Activated CD4-positive, alpha-beta T cell treated with anti-CD3 and anti-CD28 coated beads, Interleukin-2, amount 10 ng/mL, durations not matched to agents 7 days and 5 days (primary cell): ENCODE results near the gene DDX52. TPM values are rescaled to one million over a fixed set of nuclear protein-coding genes. Genes with fewer than 3 reads are reported as not detected.
"Not testable (repeated sequence)": the region's sequence is repeated elsewhere in the genome, so short reads cannot be mapped to it uniquely, and the experiment has no call there.

Source experiments
- CTCF ChIA-PET: fragments of 350-600 bp; sonication (Branson Sonifier 250); formaldehyde crosslinking; loops from one replicate; lab custom pipeline; 2021; ENCODE audit warnings: antibody characterized with exemption; lab: Charles Lee
- POLR2A ChIA-PET: fragments of 350-600 bp; sonication (Branson Sonifier 250); formaldehyde crosslinking; loops from one replicate; lab custom pipeline; 2021; ENCODE audit warnings: antibody characterized with exemption; lab: Charles Lee
- DNase-seq: peaks from one replicate; pipeline ENCODE4 v3.0.0-alpha.2; 2020
- H3K27ac Mint-ChIP-seq: one replicate; pipeline ENCODE4 v1.8.0; 2021; ENCODE audit warnings: mild to moderate bottlenecking, moderate library complexity, mixed read lengths
- H3K27me3 Mint-ChIP-seq: one replicate; pipeline ENCODE4 v1.8.0; 2021; ENCODE audit warnings: mixed read lengths
- H3K36me3 Mint-ChIP-seq: one replicate; pipeline ENCODE4 v1.8.0; 2021; ENCODE audit warnings: low read depth, mixed read lengths
- H3K4me1 Mint-ChIP-seq: one replicate; pipeline ENCODE4 v1.8.0; 2021; ENCODE audit warnings: mixed read lengths
- H3K4me3 Mint-ChIP-seq: one replicate; pipeline ENCODE4 v1.8.0; 2021; ENCODE audit warnings: mild to moderate bottlenecking, moderate library complexity, mixed read lengths
- H3K9me3 Mint-ChIP-seq: one replicate; pipeline ENCODE4 v1.8.0; 2021; ENCODE audit warnings: mixed read lengths
- total RNA-seq, 2 experiments: library from RNA; stranded (reverse); gene quantifications; one replicate each; pipeline ENCODE4 v1.2.3, GENCODE V29; 2021

Gene DDX52
- 10 to 100 TPM; 26.7 to 27.7 TPM for total RNA-seq

GRCh38 chr17:37643118-37643766, at the start of gene DDX52:
TSS of gene DDX52 (minus strand) at chr17:37643446. CDS start at chr17:37643420, 26 bp downstream.
- peaks cover 34% of the 10 kb centered on the region for H3K4me1 Mint-ChIP-seq
- no peaks in the 10 kb centered on the region for H3K9me3 Mint-ChIP-seq
- DNase-seq = peak; percentile 90
- peak within 1 kb of the TSS; percentile 94 for H3K27ac Mint-ChIP-seq
- ChIA-PET CTCF (no interaction called here), POLR2A (no interaction called here)
- peaks cover 41% of the 10 kb centered on the region for H3K27me3 Mint-ChIP-seq
- H3K4me3 Mint-ChIP-seq = peak within 1 kb of the TSS; percentile 97
- peaks cover 28% of the 10 kb centered on the region for H3K36me3 Mint-ChIP-seq

GRCh38 chr17:37691807-37692206, 48.6 kb upstream of the DDX52 start:
- Mint-ChIP-seq H3K4me1 (no peaks in the 10 kb centered on the region), H3K9me3 (no peaks in the 10 kb centered on the region), H3K27me3 (peaks cover 3% of the 10 kb centered on the region), H3K4me3 (no peak overlapping the region), H3K27ac (no peak overlapping the region), H3K36me3 (no peaks in the 10 kb centered on the region)
- ChIA-PET POLR2A (no interaction called here), CTCF (no interaction called here)
- DNase-seq = no peak

GRCh38 chr17:37689317-37689716, 46.1 kb upstream of the DDX52 start:
- H3K36me3 Mint-ChIP-seq = no peaks in the 10 kb centered on the region
- H3K4me3 Mint-ChIP-seq = no peak overlapping the region
- H3K27me3 Mint-ChIP-seq = peaks cover 3% of the 10 kb centered on the region
- ChIA-PET CTCF (no interaction called here), POLR2A (no interaction called here)
- H3K4me1 Mint-ChIP-seq = no peaks in the 10 kb centered on the region
- no peak for DNase-seq
- H3K27ac Mint-ChIP-seq = no peak overlapping the region
- H3K9me3 Mint-ChIP-seq = no peaks in the 10 kb centered on the region

- H3K36me3 Mint-ChIP-seq = no peaks in the 10 kb centered on the region
- H3K4me1 Mint-ChIP-seq = peaks cover 21% of the 10 kb centered on the region
- H3K27me3 Mint-ChIP-seq = peaks cover 5% of the 10 kb centered on the region
- no peak overlapping the region for H3K4me3 Mint-ChIP-seq
- POLR2A ChIA-PET = no interaction called here
- no peak overlapping the region for H3K27ac Mint-ChIP-seq
- H3K9me3 Mint-ChIP-seq = no peaks in the 10 kb centered on the region
- CTCF ChIA-PET = no interaction called here
- peak; percentile 27 for DNase-seq
These were observed 40.3 kb upstream of the DDX52 start for GRCh38 chr17:37683454-37683984.

GRCh38 chr17:37682007-37682406, 38.8 kb upstream of the DDX52 start:
- Mint-ChIP-seq H3K4me1 (peaks cover 21% of the 10 kb centered on the region), H3K4me3 (no peak overlapping the region), H3K27me3 (peaks cover 11% of the 10 kb centered on the region), H3K36me3 (no peaks in the 10 kb centered on the region), H3K27ac (no peak overlapping the region), H3K9me3 (peaks cover 2% of the 10 kb centered on the region)
- CTCF ChIA-PET = no interaction called here
- no peak for DNase-seq
- POLR2A ChIA-PET = no interaction called here

- H3K36me3 Mint-ChIP-seq, H3K9me3 Mint-ChIP-seq, H3K27ac Mint-ChIP-seq, DNase-seq, H3K4me3 Mint-ChIP-seq, CTCF ChIA-PET, POLR2A ChIA-PET: not testable (repeated sequence)
- peaks cover 22% of the 10 kb centered on the region for H3K27me3 Mint-ChIP-seq
- H3K4me1 Mint-ChIP-seq = peaks cover 21% of the 10 kb centered on the region
These were observed 36.7 kb upstream of the DDX52 start for GRCh38 chr17:37679995-37680394.

GRCh38 chr17:37678036-37678435, 34.8 kb upstream of the DDX52 start:
- Mint-ChIP-seq H3K27ac (no peak overlapping the region), H3K4me3 (no peak overlapping the region), H3K9me3 (peaks cover 2% of the 10 kb centered on the region), H3K27me3 (peaks cover 26% of the 10 kb centered on the region), H3K4me1 (peaks cover 9% of the 10 kb centered on the region), H3K36me3 (no peaks in the 10 kb centered on the region)
- no peak for DNase-seq
- ChIA-PET POLR2A (no interaction called here), CTCF (no interaction called here)

- peaks cover 5% of the 10 kb centered on the region for H3K4me1 Mint-ChIP-seq
- POLR2A ChIA-PET = no interaction called here
These were observed 33.8 kb upstream of the DDX52 start for GRCh38 chr17:37677021-37677420.

GRCh38 chr17:37676115-37676925, 33.1 kb upstream of the DDX52 start:
- Mint-ChIP-seq H3K36me3 (no peaks in the 10 kb centered on the region), H3K4me3 (no peak overlapping the region), H3K27ac (no peak overlapping the region), H3K27me3 (peaks cover 26% of the 10 kb centered on the region), H3K9me3 (peaks cover 2% of the 10 kb centered on the region), H3K4me1 (no peaks in the 10 kb centered on the region)
- POLR2A ChIA-PET = no interaction called here
- no peak for DNase-seq
- CTCF ChIA-PET = interaction anchor here (0.9 kb wide), 1 partner anchor 9 kb away, joined by 3 read pairs; no protein-coding TSS in a partner anchor

More at GRCh38 chr17:37677021-37677420, 33.8 kb upstream of the DDX52 start:
- Mint-ChIP-seq H3K36me3 (no peaks in the 10 kb centered on the region), H3K27ac (no peak overlapping the region), H3K4me3 (no peak overlapping the region), H3K27me3 (peaks cover 26% of the 10 kb centered on the region), H3K9me3 (peaks cover 2% of the 10 kb centered on the region)
- CTCF ChIA-PET = interaction anchor here (0.6 to 0.7 kb wide), 2 partner anchors 115 to 696 kb away, joined by 3 to 4 read pairs; no protein-coding TSS in a partner anchor
- DNase-seq = no peak

- H3K27me3 Mint-ChIP-seq = peaks cover 24% of the 10 kb centered on the region
- H3K4me3 Mint-ChIP-seq = no peak overlapping the region
- H3K9me3 Mint-ChIP-seq = peaks cover 2% of the 10 kb centered on the region
- no peak overlapping the region for H3K27ac Mint-ChIP-seq
- CTCF ChIA-PET = no interaction called here
- H3K4me1 Mint-ChIP-seq = no peaks in the 10 kb centered on the region
- no peak for DNase-seq
- H3K36me3 Mint-ChIP-seq = no peaks in the 10 kb centered on the region
- POLR2A ChIA-PET = no interaction called here
These were observed 31.3 kb upstream of the DDX52 start for GRCh38 chr17:37674511-37674910.

- no peak for DNase-seq
- Mint-ChIP-seq H3K36me3 (no peaks in the 10 kb centered on the region), H3K4me3 (no peak overlapping the region), H3K4me1 (no peaks in the 10 kb centered on the region), H3K27me3 (peaks cover 20% of the 10 kb centered on the region), H3K27ac (no peak overlapping the region), H3K9me3 (peaks cover under 1% of the 10 kb centered on the region)
- ChIA-PET POLR2A (no interaction called here), CTCF (no interaction called here)
These were observed 30.1 kb upstream of the DDX52 start for GRCh38 chr17:37673386-37673785.

GRCh38 chr17:37672548-37673078, 29.4 kb upstream of the DDX52 start:
- POLR2A ChIA-PET = no interaction called here
- peaks cover 16% of the 10 kb centered on the region for H3K27me3 Mint-ChIP-seq

More at GRCh38 chr17:37672548-37673078, 29.4 kb upstream of the DDX52 start:
- no peak overlapping the region for H3K4me3 Mint-ChIP-seq
- H3K27ac Mint-ChIP-seq = no peak overlapping the region
- no peak for DNase-seq
- H3K9me3 Mint-ChIP-seq = no peaks in the 10 kb centered on the region
- no peaks in the 10 kb centered on the region for H3K4me1 Mint-ChIP-seq
- CTCF ChIA-PET = no interaction called here
- no peaks in the 10 kb centered on the region for H3K36me3 Mint-ChIP-seq
